GM12874 (cell line): Measurements from ENCODE around the gene LRRK1.

ENCODE experiments used
- TF ChIP-seq, protein P1 (sequence below): IDR thresholded peaks from 2 replicates; pipeline ENCODE4 v1.5.1; 2011; ENCODE audit warnings: low read depth, mild to moderate bottlenecking, control low read depth, low read length, moderate library complexity; ENCODE audit not compliant: insufficient read depth

Gene LRRK1

DNA sequence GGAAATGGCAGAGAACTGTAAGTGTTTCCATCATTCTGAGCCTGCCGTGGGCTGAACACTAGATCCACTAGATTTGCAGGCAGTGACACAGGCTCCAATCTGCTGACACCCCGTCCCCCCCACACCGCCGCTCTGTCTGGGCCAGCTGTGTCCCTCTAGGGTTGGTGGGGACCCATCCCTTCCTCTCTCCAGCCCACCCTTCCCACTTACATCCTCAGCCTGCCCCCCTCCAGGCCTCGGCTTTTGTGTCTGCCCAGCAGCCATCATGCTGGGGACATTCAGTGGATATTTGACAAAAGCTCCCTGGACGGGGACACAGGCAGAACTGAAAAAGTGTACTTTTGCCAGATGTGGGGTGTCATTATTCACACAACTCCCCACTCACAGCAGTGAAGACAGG lies 10.7 kb upstream of the LRRK1 start:
- TF ChIP-seq, protein P1, sequence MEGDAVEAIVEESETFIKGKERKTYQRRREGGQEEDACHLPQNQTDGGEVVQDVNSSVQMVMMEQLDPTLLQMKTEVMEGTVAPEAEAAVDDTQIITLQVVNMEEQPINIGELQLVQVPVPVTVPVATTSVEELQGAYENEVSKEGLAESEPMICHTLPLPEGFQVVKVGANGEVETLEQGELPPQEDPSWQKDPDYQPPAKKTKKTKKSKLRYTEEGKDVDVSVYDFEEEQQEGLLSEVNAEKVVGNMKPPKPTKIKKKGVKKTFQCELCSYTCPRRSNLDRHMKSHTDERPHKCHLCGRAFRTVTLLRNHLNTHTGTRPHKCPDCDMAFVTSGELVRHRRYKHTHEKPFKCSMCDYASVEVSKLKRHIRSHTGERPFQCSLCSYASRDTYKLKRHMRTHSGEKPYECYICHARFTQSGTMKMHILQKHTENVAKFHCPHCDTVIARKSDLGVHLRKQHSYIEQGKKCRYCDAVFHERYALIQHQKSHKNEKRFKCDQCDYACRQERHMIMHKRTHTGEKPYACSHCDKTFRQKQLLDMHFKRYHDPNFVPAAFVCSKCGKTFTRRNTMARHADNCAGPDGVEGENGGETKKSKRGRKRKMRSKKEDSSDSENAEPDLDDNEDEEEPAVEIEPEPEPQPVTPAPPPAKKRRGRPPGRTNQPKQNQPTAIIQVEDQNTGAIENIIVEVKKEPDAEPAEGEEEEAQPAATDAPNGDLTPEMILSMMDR: no peak

GRCh38 chr15:100909565-100909964 lies 9.6 kb upstream of the LRRK1 start:
- TF ChIP-seq, protein P1: no peak

- TF ChIP-seq, protein P1: 0 out of 2 replicates have a peak, but pooled peaks have one; percentile 9
Measured at GRCh38 chr15:100909989-100910955, 8.9 kb upstream of the LRRK1 start.

GRCh38 chr15:100911086-100911485 lies 8.1 kb upstream of the LRRK1 start:
- TF ChIP-seq, protein P1: no peak

- TF ChIP-seq, protein P1: no peak
Measured at GRCh38 chr15:100913961-100914360, 5.2 kb upstream of the LRRK1 start.

DNA sequence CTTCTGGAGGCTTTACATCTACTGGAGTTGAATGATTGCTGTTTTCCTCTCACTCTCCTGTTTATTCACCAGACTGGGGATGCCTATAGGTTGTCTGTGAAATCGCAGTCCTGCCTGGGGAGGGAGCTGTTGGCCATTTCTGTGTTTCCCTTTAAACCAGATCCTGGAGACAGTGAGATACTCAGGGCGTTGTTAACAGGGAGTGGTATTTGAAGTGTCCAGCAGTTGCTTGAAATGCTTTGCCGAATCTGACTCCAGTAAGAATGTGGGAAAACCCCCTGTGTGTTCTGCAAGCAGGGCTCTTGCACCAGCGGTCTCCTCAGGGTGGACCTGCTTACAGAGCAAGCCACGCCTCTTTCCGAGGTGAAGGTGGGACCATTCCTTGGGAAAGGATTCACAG lies 4.3 kb upstream of the LRRK1 start:
- TF ChIP-seq, protein P1: no peak

DNA sequence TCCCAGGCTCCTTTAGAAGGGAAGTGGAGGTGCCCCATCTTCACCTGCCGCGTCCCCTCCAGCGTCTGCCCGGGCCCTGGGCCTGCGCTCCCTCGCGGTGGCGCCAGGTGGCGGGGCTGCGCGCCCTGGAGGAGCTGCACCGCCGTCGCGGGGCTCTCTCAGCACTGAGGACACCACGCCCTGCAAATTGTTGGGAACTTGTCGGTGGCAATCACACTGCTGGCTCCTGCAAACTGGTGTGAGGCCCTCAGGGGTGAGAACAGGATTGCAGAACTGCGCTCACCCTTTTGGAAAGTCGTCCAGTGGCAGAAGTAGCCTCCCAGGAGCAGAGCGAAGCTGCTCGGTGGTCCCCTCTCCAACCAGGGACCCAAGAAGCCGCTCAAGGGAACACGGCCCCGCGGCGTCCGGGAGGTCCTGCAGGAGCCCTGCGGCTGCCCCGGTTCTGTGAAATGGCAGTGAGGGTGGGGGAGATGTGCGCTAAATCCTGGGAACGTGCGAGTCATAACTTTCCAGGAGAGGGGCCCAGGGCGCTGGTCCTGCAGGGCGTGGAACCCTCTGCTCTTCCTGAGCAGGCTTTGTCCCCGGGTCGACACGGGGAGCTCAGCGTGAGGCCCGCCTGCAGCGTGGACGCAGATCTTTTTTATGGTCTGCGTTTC lies 995 bp upstream of the LRRK1 start:
- TF ChIP-seq, protein P1: peak; percentile 96
